H1 (cell line): ENCODE results near the gene LRCH2. TPM values are rescaled to one million over a fixed set of nuclear protein-coding genes. Genes with fewer than 3 reads are reported as not detected.

Experiments used
- CTCF ChIA-PET: fragments of 300-600 bp; sonication (Branson Sonifier 250); formaldehyde crosslinking; loops from one replicate; lab custom pipeline; 2021; ENCODE audit not compliant: partially characterized antibody; lab: Charles Lee
- POLR2A ChIA-PET: fragments of 300-600 bp; sonication (Branson Sonifier 250); formaldehyde crosslinking; loops from one replicate; lab custom pipeline; 2021; ENCODE audit warnings: inconsistent platforms; ENCODE audit not compliant: partially characterized antibody; lab: Charles Lee
- DNase-seq, 2 experiments: peaks; one replicate each; pipeline versions ENCODE4 v3.0.0 to v3.0.0-alpha.2; 2010 to 2022; ENCODE audit warnings: low spot score in 2 of 2, low read depth in 1 of 2, mixed read lengths in 1 of 2
- FAIRE-seq: peaks from 2 replicates; lab custom pipeline; 2011; peaks lifted over from hg19 to GRCh38; lab: Jason Lieb, UNC
- H2AFZ ChIP-seq: 2 replicates; pipeline ENCODE4 v1.8.1; 2012; ENCODE audit warnings: low read length, inconsistent platforms
- H2AK5ac ChIP-seq: 2 replicates; pipeline ENCODE4 v1.6.1; 2013; ENCODE audit warnings: low read depth, low read length
- H2BK120ac ChIP-seq: replicated peaks from 2 replicates; pipeline ENCODE3; 2013; ENCODE audit warnings: low read depth, low read length, inconsistent platforms
- H2BK12ac ChIP-seq: 2 replicates; pipeline ENCODE4 v1.6.1; 2013; ENCODE audit warnings: low read depth, low read length
- H2BK15ac ChIP-seq: 2 replicates; pipeline ENCODE4 v1.6.1; 2013; ENCODE audit warnings: low read length
- H2BK20ac ChIP-seq: 2 replicates; pipeline ENCODE4 v1.6.1; 2013; ENCODE audit warnings: low read length
- H2BK5ac ChIP-seq: 2 replicates; pipeline ENCODE4 v1.6.1; 2013; ENCODE audit warnings: low read depth, low read length
- H3K14ac ChIP-seq: 2 replicates; pipeline ENCODE4 v1.6.1; 2013; ENCODE audit warnings: inconsistent platforms; ENCODE audit not compliant: insufficient read length
- H3K18ac ChIP-seq: 2 replicates; pipeline ENCODE4 v1.6.1; 2013; ENCODE audit warnings: low read length; ENCODE audit errors: extremely low read depth
- H3K23ac ChIP-seq: 2 replicates; pipeline ENCODE4 v1.6.1; 2013; ENCODE audit warnings: inconsistent platforms; ENCODE audit not compliant: insufficient read length
- H3K23me2 ChIP-seq: 2 replicates; pipeline ENCODE4 v1.6.1; 2013; ENCODE audit warnings: low read depth, low read length
- H3K27ac ChIP-seq: 2 replicates; pipeline ENCODE4 v1.6.1; 2011; ENCODE audit warnings: low read depth, low read length, inconsistent platforms
- H3K27me3 ChIP-seq, 4 experiments: replicated peaks in 1 of 4; 1 replicate in 1 of 4; 2 replicates in 3 of 4; pipeline versions ENCODE4 v1.6.1 to v1.8.1; 2011 to 2013; ENCODE audit warnings: low read length in 3 of 4, mild to moderate bottlenecking in 3 of 4, inconsistent platforms in 2 of 4, mixed read lengths in 2 of 4, moderate library complexity in 1 of 4; ENCODE audit not compliant: control insufficient read depth in 3 of 4, insufficient read depth in 3 of 4; ENCODE audit errors: extremely low read depth in 1 of 4
- H3K36me3 ChIP-seq, 4 experiments: 2 replicates each; pipeline versions ENCODE4 v1.6.1 to v1.8.1; 2011 to 2013; ENCODE audit warnings: mild to moderate bottlenecking in 4 of 4, low read length in 3 of 4, moderate library complexity in 2 of 4, control low read depth in 1 of 4, inconsistent platforms in 1 of 4; ENCODE audit not compliant: insufficient read depth in 4 of 4, control insufficient read depth in 2 of 4
- H3K4ac ChIP-seq: replicated peaks from 2 replicates; pipeline ENCODE3; 2013; ENCODE audit warnings: low read length, low read depth, mixed read lengths, inconsistent platforms; ENCODE audit not compliant: insufficient read length
- H3K4me1 ChIP-seq, 4 experiments: replicated peaks in 1 of 4; 1 replicate in 1 of 4; 2 replicates in 3 of 4; pipeline versions ENCODE4 v1.6.1 to v1.8.1; 2011 to 2013; ENCODE audit warnings: low read length in 3 of 4, inconsistent platforms in 2 of 4, mixed read lengths in 1 of 4; ENCODE audit not compliant: insufficient read depth in 4 of 4, control insufficient read depth in 3 of 4
- H3K4me2 ChIP-seq, 2 experiments: 2 replicates each; pipeline versions ENCODE4 v1.6.1 to v1.8.1; 2011 to 2013; ENCODE audit warnings: low read depth in 2 of 2, low read length in 2 of 2, control low read depth in 1 of 2, inconsistent platforms in 1 of 2, mild to moderate bottlenecking in 1 of 2; ENCODE audit not compliant: insufficient read depth in 1 of 2
- H3K4me3 ChIP-seq, 4 experiments: fragments of 200-600, 300-600 bp in 1 of 4; sonication (generic), shearing (Covaris generic), sonication (Bioruptor Twin) in 1 of 4; 2 replicates each; pipeline versions ENCODE4 v1.5.1 to v1.8.1; 2011 to 2016; ENCODE audit warnings: low read length in 4 of 4, low read depth in 3 of 4, control low read depth in 2 of 4, inconsistent platforms in 2 of 4, mild to moderate bottlenecking in 2 of 4, mixed read lengths in 1 of 4, moderate library complexity in 1 of 4; ENCODE audit not compliant: insufficient read depth in 2 of 4; ENCODE audit errors: extremely low read depth in 1 of 4
- H3K56ac ChIP-seq: replicated peaks from 2 replicates; pipeline ENCODE3; 2013; ENCODE audit warnings: low read depth, mild to moderate bottlenecking, mixed read lengths, low read length, inconsistent platforms; ENCODE audit not compliant: insufficient read length
- H3K79me1 ChIP-seq: 2 replicates; pipeline ENCODE4 v1.6.1; 2013; ENCODE audit warnings: low read depth, low read length, control low read depth
- H3K79me2 ChIP-seq, 2 experiments: 2 replicates each; pipeline versions ENCODE4 v1.6.1 to v1.8.1; 2012 to 2013; ENCODE audit warnings: low read length in 2 of 2, mild to moderate bottlenecking in 2 of 2, inconsistent platforms in 1 of 2; ENCODE audit not compliant: insufficient read depth in 2 of 2, control insufficient read depth in 1 of 2
- H3K9ac ChIP-seq, 4 experiments: replicated peaks in 1 of 4; 1 replicate in 1 of 4; 2 replicates in 3 of 4; pipeline versions ENCODE4 v1.6.1 to v1.8.1; 2011 to 2013; ENCODE audit warnings: low read depth in 3 of 4, low read length in 3 of 4, control low read depth in 2 of 4, mild to moderate bottlenecking in 2 of 4, moderate library complexity in 2 of 4, inconsistent platforms in 1 of 4; ENCODE audit errors: extremely low read depth in 1 of 4
- H3K9me3 ChIP-seq, 2 experiments: 2 replicates each; pipeline versions ENCODE4 v1.6.1 to v1.8.1; 2012 to 2013; ENCODE audit warnings: mild to moderate bottlenecking in 2 of 2, moderate library complexity in 2 of 2, control low read depth in 1 of 2, inconsistent platforms in 1 of 2, low read depth in 1 of 2, low read length in 1 of 2, mixed read lengths in 1 of 2; ENCODE audit not compliant: insufficient read depth in 2 of 2
- H4K20me1 ChIP-seq, 2 experiments: replicated peaks in 1 of 2; 2 replicates each; pipeline versions ENCODE3 to v1.8.1; 2011 to 2013; ENCODE audit warnings: inconsistent platforms in 2 of 2, low read length in 2 of 2, mild to moderate bottlenecking in 1 of 2; ENCODE audit not compliant: insufficient read depth in 2 of 2, control insufficient read depth in 1 of 2
- H4K5ac ChIP-seq: 2 replicates; pipeline ENCODE4 v1.6.1; 2013; ENCODE audit warnings: low read length, low read depth, mixed read lengths, inconsistent platforms; ENCODE audit not compliant: insufficient read length
- H4K8ac ChIP-seq: 2 replicates; pipeline ENCODE4 v1.8.0; 2013; ENCODE audit warnings: mild to moderate bottlenecking, moderate library complexity, low read length, inconsistent platforms; ENCODE audit not compliant: insufficient read depth; ENCODE audit errors: extremely low read depth
- H4K91ac ChIP-seq: replicated peaks from 2 replicates; pipeline ENCODE3; 2013; ENCODE audit warnings: low read length, mixed read lengths, inconsistent platforms; ENCODE audit not compliant: insufficient read length
- POLR2A ChIP-seq, 2 experiments: IDR thresholded peaks; 1 replicate in 1 of 2; 2 replicates in 1 of 2; pipeline ENCODE4 v1.6.1; 2011; ENCODE audit warnings: low read depth in 2 of 2, low read length in 2 of 2, mild to moderate bottlenecking in 2 of 2; ENCODE audit errors: control extremely low read depth in 1 of 2
- WGBS, 2 experiments: shearing (Covaris generic) in 1 of 2; methylation state at CpG; one replicate each; pipeline versions ENCODE4 v1.1.6 to v1.1.7; 2013 to 2015; ENCODE audit warnings: low lambda C conversion rate in 2 of 2, mixed read lengths in 2 of 2, inconsistent platforms in 1 of 2, low coverage in 1 of 2, missing lambda C conversion rate in 1 of 2; ENCODE audit not compliant: insufficient replicate concordance in 2 of 2, insufficient coverage in 1 of 2, insufficient read length in 1 of 2; ENCODE audit errors: extremely low coverage in 1 of 2, missing lambda C conversion rate in 1 of 2; 5-methylcytosine and 5-hydroxymethylcytosine counted together
- polyA plus RNA-seq, 7 experiments: library from polyadenylated mRNA; depleted of rRNA in 3 of 7; stranded (reverse) in 5 of 7; unstranded in 2 of 7; fragments of >200 nt in 5 of 7; fragments of 200-250 nt in 2 of 7; gene quantifications; 1 replicate in 5 of 7; 2 replicates in 1 of 7; 4 replicates in 1 of 7; pipeline versions ENCODE4 v1.2.1 to v1.2.3, GENCODE V29; 2011 to 2013; ENCODE audit warnings: missing spikeins in 2 of 7, mixed read lengths in 2 of 7
- total RNA-seq: library from RNA; stranded (reverse); fragmentation: NEBNext Ultra II Directional; extraction: Animal tissue kit (Norgen Biotek cat#: 25700); gene quantifications from 2 replicates; pipeline ENCODE4 v1.2.1, GENCODE V29; 2021

LRCH2 gene
- total and polyA plus RNA-seq, 2 of the 8 experiments (the other 6 are each of a cell fraction or from before 2014, with no cell fraction given): 1.5 to 5.5 TPM

GRCh38 chrX:115089419-115089818 is 144.5 kb downstream of the LRCH2 start:
- Histone ChIP-seq H3K4me3 (no peak overlapping the region), H4K8ac (no peak overlapping the region), H4K5ac (no peak overlapping the region), H3K27me3 (no peaks in the 10 kb centered on the region), H3K4me1 (no peaks in the 10 kb centered on the region), H3K79me1 (no peaks in the 10 kb centered on the region), H3K9ac (no peak overlapping the region), H2BK15ac (no peak overlapping the region), H3K18ac (no peak overlapping the region), H2AK5ac (no peak overlapping the region), H3K23me2 (no peaks in the 10 kb centered on the region), H3K36me3 (no peaks in the 10 kb centered on the region), H2BK120ac (no peak overlapping the region), H3K79me2 (no peaks in the 10 kb centered on the region), H2BK12ac (no peak overlapping the region), H3K27ac (no peak overlapping the region), H4K91ac (no peak overlapping the region), H3K9me3 (peaks cover 4 to 9% of the 10 kb centered on the region in 2 experiments; a peak in 1 of 4 replicates), H4K20me1 (no peaks in the 10 kb centered on the region), H3K23ac (no peak overlapping the region), H3K56ac (no peak overlapping the region), H2BK20ac (no peak overlapping the region), H2BK5ac (no peak overlapping the region), H2AFZ (no peak overlapping the region), H3K14ac (no peak overlapping the region), H3K4me2 (no peak overlapping the region), H3K4ac (no peak overlapping the region)
- no peak for FAIRE-seq
- CTCF ChIA-PET: interaction anchor here (1.1 kb wide), 1 partner anchor 11 kb away, joined by 5 read pairs; no protein-coding TSS in a partner anchor
- 80% methylated on average over 1 of the region's 1 CpG; no CpG with 5 or more reads in 1 of the 2 experiments for WGBS, 2 experiments
- POLR2A ChIA-PET: no interaction called here
- no peak for DNase-seq
- no peak for TF ChIP-seq POLR2A (IDR thresholded peaks at IDR 0.05; ENCODE audit: control extremely low read depth in 1 of 2, low read depth in 2 of 2, low read length in 2 of 2)
